GM12873 (cell line): ENCODE data around the gene RND1.

Experiments
- TF ChIP-seq, protein P1 (sequence below): IDR thresholded peaks from 2 replicates; pipeline ENCODE4 v1.5.1; 2012; ENCODE audit warnings: low read depth, mild to moderate bottlenecking, moderate library complexity, low read length, control low read depth; ENCODE audit not compliant: insufficient read depth; ENCODE audit errors: missing control alignments

The RND1 gene

DNA sequence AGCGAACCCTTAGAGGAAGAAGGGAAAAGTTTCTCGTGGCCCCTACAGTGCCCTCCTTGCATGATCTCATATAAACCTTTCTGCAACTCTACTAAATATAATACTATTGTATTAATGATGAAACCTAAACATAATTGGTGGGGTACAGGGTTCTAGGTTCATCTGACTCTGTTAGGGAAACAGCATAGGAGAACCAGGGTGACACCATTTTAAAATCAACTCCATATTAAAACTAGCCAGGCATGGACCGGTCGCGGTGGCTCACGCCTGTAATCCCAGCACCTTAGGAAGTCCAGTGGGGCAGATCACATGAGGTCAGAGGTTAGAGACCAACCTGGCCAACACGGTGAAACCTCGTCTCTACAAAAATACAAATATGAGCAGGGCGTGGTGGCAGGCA is 15.0 kb upstream of the RND1 start:
- TF ChIP-seq, protein P1, sequence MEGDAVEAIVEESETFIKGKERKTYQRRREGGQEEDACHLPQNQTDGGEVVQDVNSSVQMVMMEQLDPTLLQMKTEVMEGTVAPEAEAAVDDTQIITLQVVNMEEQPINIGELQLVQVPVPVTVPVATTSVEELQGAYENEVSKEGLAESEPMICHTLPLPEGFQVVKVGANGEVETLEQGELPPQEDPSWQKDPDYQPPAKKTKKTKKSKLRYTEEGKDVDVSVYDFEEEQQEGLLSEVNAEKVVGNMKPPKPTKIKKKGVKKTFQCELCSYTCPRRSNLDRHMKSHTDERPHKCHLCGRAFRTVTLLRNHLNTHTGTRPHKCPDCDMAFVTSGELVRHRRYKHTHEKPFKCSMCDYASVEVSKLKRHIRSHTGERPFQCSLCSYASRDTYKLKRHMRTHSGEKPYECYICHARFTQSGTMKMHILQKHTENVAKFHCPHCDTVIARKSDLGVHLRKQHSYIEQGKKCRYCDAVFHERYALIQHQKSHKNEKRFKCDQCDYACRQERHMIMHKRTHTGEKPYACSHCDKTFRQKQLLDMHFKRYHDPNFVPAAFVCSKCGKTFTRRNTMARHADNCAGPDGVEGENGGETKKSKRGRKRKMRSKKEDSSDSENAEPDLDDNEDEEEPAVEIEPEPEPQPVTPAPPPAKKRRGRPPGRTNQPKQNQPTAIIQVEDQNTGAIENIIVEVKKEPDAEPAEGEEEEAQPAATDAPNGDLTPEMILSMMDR, result no peak

DNA sequence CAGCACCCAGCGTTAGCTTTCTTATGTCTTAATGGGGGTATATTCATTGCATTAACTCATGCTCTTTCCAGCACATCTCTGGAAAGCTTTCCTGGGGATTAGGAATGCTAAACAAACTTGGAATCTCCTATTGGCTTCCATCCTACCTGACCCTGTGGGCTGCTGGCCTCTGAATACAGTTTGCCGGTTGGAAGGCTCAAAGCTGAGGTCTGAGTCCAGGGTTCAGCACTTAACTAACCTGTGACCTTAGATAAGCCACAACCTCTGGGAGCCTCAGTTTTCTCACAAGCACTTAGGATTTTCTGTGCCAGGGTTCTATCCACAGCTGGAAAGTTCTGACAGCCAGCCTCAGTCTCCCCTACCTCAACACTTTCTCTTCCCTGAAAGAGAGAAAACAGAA is 12.9 kb upstream of the RND1 start:
- TF ChIP-seq, protein P1, result no peak

DNA sequence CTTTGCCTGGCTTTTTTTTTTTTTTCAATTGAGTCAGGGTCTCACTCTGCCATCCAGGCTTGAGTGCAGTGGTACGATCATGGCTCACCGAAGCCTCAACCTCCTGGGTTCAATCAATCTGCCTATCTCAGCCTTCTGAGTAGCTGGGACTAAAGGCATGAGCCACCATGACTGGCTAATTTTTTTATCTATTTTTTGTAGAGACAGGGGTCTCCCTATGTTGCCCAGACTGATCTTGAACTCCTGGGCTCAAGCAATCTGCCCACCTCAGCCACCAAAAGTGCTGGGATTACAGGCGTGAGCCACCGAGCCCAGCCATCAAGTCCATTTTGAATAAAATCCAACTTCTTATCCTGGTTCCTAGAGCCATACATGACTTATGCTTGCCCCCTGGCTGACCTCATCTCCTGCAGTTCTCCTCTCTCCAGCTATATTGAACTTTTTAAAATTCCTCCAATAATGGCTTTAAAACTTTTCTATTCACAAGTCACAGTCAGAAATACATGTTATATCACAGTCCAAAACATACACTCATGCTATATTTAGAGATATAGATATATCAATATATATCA is 10.4 kb upstream of the RND1 start:
- TF ChIP-seq, protein P1, result no peak

DNA sequence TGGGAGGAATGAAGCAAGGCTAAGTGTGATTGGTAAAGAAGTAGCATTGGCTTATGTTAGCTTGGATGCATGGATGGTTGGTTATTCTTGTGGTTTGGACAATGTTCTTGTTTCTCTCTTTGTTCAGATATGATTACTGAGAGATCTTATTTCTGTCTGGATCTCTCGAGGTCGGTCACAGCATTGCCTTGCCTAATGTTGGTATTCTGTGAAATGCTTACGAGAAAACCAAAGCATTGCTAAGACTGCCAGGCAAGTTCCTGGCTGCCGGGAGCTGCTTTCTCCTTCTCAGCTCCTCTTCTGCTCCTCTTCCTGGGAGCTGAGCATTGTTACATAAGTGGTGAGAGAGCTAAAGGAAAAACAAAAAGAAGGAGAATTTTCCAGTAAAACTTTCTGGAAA is 7.4 kb upstream of the RND1 start:
- TF ChIP-seq, protein P1, result no peak

DNA sequence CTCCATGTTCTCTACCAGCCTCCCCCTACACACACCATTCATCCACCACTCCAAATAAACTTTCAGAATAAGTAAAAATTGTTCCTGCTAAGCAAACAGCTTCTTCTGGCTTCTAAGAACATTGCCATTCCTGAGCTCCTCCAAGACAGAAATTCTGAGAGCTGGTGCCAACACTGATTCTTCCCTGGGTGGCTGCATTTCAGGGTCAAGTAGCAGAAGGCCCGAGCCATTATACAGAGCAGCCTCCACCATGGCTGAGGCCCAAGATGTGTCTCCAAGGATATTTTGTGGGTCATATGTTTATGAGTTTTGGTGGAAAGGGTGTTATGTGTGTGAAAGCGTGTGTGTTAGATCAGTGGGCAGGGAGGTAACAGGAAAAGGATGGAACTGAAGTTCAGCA is 3.5 kb upstream of the RND1 start:
- TF ChIP-seq, protein P1, result no peak

DNA sequence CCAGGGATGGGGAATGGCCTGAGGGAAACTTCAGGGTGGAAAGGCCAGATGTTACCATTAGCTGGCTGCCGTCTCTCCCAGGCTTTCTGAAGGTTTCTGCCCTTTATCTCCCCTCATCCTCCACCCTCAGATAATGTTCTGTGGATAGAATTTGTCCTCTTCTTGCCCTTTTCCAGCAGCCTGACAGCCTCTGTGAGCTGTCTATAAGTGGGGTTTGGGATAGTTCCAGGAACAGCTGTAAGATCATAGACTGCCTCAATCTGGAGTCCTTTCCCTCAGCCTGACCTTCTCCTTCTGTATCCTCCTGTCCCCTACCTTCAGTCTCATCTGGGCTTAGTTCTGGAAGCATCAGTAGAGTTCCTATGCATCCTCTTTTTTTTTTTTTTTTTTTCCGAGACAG is 2.8 kb upstream of the RND1 start:
- TF ChIP-seq, protein P1, result no peak

DNA sequence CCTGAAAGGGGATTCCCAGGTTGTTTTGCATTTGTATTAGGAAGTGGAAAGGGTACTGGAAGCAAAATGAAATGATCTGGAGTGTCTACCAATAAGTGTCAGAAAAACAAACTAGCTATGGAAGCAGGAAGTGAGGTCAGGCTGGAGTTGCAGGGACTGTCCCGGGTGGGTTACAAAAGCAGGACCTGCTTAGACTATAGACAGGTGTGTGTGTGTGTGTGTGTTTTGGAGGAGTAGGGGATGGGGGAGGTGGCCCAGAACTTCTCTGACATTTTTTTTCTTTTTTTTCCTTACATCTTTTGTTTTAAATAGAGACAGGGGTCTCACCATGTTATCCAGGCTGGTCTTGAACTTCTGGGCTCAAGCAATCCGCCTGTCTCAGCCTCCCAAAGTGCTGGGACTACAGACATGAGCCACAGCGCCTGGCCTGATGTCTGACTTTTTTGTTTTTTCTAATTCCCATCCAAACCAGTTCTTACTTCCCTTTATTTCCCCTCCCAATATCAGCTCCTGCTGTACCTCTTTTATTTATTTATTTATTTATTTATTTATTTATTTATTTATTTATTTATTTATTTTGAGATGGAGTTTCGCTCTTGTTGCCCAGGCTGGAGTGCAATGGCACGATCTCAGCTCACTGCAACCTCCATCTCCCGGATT is 512 bp upstream of the RND1 start:
- TF ChIP-seq, protein P1, result no peak
